ENCODE results near the gene ATRNL1. TPM values are rescaled to one million over a fixed set of nuclear protein-coding genes. Genes with fewer than 3 reads are reported as not detected.

The ATRNL1 gene
- total and polyA plus RNA-seq, 2 of the 8 experiments (the other 6 are each of a cell fraction or from before 2014, with no cell fraction given): 5.1 to 17.6 TPM

DNA sequence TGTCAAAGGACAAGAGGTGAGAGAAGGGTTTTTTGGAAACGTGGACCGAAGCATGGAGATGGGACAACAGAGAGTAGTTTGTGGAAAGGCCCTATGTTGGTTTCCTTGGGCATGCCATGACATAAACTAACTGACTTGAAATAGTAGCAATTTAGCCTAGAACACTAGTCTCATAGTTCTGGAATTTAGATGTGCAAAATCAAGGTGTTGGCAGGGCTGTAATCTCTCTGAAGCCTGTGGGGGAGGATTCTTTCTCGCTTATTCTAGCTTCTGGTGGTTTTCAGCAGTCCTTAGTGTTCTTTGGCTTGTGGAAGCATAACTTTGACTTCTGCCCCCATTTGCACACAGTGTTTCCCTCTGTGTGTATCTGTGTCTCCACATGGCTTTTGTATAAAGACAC, 896.5 kb downstream of the ATRNL1 start (continued):
- TF ChIP-seq, protein P1, sequence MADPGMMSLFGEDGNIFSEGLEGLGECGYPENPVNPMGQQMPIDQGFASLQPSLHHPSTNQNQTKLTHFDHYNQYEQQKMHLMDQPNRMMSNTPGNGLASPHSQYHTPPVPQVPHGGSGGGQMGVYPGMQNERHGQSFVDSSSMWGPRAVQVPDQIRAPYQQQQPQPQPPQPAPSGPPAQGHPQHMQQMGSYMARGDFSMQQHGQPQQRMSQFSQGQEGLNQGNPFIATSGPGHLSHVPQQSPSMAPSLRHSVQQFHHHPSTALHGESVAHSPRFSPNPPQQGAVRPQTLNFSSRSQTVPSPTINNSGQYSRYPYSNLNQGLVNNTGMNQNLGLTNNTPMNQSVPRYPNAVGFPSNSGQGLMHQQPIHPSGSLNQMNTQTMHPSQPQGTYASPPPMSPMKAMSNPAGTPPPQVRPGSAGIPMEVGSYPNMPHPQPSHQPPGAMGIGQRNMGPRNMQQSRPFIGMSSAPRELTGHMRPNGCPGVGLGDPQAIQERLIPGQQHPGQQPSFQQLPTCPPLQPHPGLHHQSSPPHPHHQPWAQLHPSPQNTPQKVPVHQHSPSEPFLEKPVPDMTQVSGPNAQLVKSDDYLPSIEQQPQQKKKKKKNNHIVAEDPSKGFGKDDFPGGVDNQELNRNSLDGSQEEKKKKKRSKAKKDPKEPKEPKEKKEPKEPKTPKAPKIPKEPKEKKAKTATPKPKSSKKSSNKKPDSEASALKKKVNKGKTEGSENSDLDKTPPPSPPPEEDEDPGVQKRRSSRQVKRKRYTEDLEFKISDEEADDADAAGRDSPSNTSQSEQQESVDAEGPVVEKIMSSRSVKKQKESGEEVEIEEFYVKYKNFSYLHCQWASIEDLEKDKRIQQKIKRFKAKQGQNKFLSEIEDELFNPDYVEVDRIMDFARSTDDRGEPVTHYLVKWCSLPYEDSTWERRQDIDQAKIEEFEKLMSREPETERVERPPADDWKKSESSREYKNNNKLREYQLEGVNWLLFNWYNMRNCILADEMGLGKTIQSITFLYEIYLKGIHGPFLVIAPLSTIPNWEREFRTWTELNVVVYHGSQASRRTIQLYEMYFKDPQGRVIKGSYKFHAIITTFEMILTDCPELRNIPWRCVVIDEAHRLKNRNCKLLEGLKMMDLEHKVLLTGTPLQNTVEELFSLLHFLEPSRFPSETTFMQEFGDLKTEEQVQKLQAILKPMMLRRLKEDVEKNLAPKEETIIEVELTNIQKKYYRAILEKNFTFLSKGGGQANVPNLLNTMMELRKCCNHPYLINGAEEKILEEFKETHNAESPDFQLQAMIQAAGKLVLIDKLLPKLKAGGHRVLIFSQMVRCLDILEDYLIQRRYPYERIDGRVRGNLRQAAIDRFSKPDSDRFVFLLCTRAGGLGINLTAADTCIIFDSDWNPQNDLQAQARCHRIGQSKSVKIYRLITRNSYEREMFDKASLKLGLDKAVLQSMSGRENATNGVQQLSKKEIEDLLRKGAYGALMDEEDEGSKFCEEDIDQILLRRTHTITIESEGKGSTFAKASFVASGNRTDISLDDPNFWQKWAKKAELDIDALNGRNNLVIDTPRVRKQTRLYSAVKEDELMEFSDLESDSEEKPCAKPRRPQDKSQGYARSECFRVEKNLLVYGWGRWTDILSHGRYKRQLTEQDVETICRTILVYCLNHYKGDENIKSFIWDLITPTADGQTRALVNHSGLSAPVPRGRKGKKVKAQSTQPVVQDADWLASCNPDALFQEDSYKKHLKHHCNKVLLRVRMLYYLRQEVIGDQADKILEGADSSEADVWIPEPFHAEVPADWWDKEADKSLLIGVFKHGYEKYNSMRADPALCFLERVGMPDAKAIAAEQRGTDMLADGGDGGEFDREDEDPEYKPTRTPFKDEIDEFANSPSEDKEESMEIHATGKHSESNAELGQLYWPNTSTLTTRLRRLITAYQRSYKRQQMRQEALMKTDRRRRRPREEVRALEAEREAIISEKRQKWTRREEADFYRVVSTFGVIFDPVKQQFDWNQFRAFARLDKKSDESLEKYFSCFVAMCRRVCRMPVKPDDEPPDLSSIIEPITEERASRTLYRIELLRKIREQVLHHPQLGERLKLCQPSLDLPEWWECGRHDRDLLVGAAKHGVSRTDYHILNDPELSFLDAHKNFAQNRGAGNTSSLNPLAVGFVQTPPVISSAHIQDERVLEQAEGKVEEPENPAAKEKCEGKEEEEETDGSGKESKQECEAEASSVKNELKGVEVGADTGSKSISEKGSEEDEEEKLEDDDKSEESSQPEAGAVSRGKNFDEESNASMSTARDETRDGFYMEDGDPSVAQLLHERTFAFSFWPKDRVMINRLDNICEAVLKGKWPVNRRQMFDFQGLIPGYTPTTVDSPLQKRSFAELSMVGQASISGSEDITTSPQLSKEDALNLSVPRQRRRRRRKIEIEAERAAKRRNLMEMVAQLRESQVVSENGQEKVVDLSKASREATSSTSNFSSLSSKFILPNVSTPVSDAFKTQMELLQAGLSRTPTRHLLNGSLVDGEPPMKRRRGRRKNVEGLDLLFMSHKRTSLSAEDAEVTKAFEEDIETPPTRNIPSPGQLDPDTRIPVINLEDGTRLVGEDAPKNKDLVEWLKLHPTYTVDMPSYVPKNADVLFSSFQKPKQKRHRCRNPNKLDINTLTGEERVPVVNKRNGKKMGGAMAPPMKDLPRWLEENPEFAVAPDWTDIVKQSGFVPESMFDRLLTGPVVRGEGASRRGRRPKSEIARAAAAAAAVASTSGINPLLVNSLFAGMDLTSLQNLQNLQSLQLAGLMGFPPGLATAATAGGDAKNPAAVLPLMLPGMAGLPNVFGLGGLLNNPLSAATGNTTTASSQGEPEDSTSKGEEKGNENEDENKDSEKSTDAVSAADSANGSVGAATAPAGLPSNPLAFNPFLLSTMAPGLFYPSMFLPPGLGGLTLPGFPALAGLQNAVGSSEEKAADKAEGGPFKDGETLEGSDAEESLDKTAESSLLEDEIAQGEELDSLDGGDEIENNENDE (IDR thresholded peaks at IDR 0.05; ENCODE audit: insufficient replicate concordance, low read length): no peak
- TF ChIP-seq TCF12 (IDR thresholded peaks at IDR 0.05; ENCODE audit: low read depth, low read length) (no peak), SP2 (IDR thresholded peaks at IDR 0.05; ENCODE audit: low read length) (no peak), SRF (IDR thresholded peaks at IDR 0.05; ENCODE audit: low read depth, low read length) (no peak), TEAD4 (IDR thresholded peaks at IDR 0.05; ENCODE audit: low read depth, low read length) (no peak), CBX8 (IDR thresholded peaks at IDR 0.05; ENCODE audit: borderline replicate concordance, low read depth, low read length) (no peak), RFX5 (IDR thresholded peaks at IDR 0.05; ENCODE audit: borderline replicate concordance, low read depth, low read length) (no peak), ATF2 (IDR thresholded peaks at IDR 0.05; ENCODE audit: low read length) (no peak), CHD1 (IDR thresholded peaks at IDR 0.05; ENCODE audit: low read depth, low read length) (no peak), ATF3 (IDR thresholded peaks at IDR 0.05; ENCODE audit: insufficient read depth, low read depth, low read length) (no peak)

All from H1 (cell line).